HEK293 (cell line): ENCODE measurements around the gene ANP32A.

Experiments used
- CTCF ChIA-PET: fragments of 350-600 bp; formaldehyde crosslinking; extraction: SDS; loops from one replicate; lab custom pipeline; 2021; ENCODE audit warnings: antibody characterized with exemption; lab: Yijun Ruan, JAX
- POLR2A ChIA-PET: fragments of 300-600 bp; formaldehyde crosslinking; extraction: SDS; loops from one replicate; lab custom pipeline; 2020; ENCODE audit warnings: antibody characterized with exemption, inconsistent platforms; lab: Yijun Ruan, JAX
- H3K27ac ChIP-seq: fragments of 200-500 bp; sonication (Bioruptor generic); 2 replicates; pipeline ENCODE4 v1.5.1; 2014; ENCODE audit warnings: low read depth, low read length, control low read depth, inconsistent platforms; ENCODE audit errors: extremely low read depth
- H3K36me3 ChIP-seq, 2 experiments: fragments of 200-500 bp in 1 of 2; sonication (Bioruptor generic) in 1 of 2; 1 replicate in 1 of 2; 2 replicates in 1 of 2; pipeline ENCODE4 v1.5.1; 2014 to 2017; ENCODE audit warnings: inconsistent platforms in 2 of 2, low read length in 2 of 2; ENCODE audit not compliant: control insufficient read depth in 2 of 2, insufficient read depth in 1 of 2
- H3K4me1 ChIP-seq: fragments of 200-500 bp; sonication (Bioruptor generic); 2 replicates; pipeline ENCODE4 v1.5.1; 2014; ENCODE audit warnings: mild to moderate bottlenecking, low read length, inconsistent platforms; ENCODE audit not compliant: control insufficient read depth, insufficient read depth
- H3K4me3 ChIP-seq: 2 replicates; pipeline ENCODE4 v1.5.1; 2011; ENCODE audit warnings: low read depth, mild to moderate bottlenecking, control low read depth, low read length, moderate library complexity
- H3K9me3 ChIP-seq: fragments of 200-500 bp; sonication (Bioruptor generic); 2 replicates; pipeline ENCODE4 v1.5.1; 2014; ENCODE audit warnings: low read depth, low read length, inconsistent platforms; ENCODE audit not compliant: control insufficient read depth, insufficient read depth
- BCL11A ChIP-seq: fragments of 450-650 bp; formaldehyde crosslinking; IDR thresholded peaks from 2 replicates; pipeline ENCODE4 v1.5.1; 2016; ENCODE audit warnings: low read depth, missing biosample characterization, missing genetic modification characterization
- PRDM1 ChIP-seq: fragments of 450-650 bp; formaldehyde crosslinking; IDR thresholded peaks from 2 replicates; pipeline ENCODE4; 2016; ENCODE audit warnings: missing biosample characterization, missing genetic modification characterization
- SCRT2 ChIP-seq: fragments of 450-650 bp; formaldehyde crosslinking; IDR thresholded peaks from 2 replicates; pipeline ENCODE4 v1.5.1; 2016; ENCODE audit warnings: missing biosample characterization, missing genetic modification characterization
- ZEB2 ChIP-seq: fragments of 450-650 bp; formaldehyde crosslinking; IDR thresholded peaks from 2 replicates; pipeline ENCODE4 v1.5.1; 2016; ENCODE audit warnings: missing biosample characterization, missing genetic modification characterization
- ZNF140 ChIP-seq: fragments of 450-650 bp; formaldehyde crosslinking; IDR thresholded peaks from 2 replicates; pipeline ENCODE4 v1.5.1; 2016; ENCODE audit warnings: missing biosample characterization, missing genetic modification characterization
- ZNF214 ChIP-seq: fragments of 450-650 bp; formaldehyde crosslinking; IDR thresholded peaks from 2 replicates; pipeline ENCODE4 v1.5.1; 2017; ENCODE audit warnings: missing biosample characterization, mild to moderate bottlenecking, missing genetic modification characterization, borderline replicate concordance
- ZNF350 ChIP-seq: fragments of 450-650 bp; formaldehyde crosslinking; IDR thresholded peaks from 2 replicates; pipeline ENCODE4 v1.5.0; 2017; ENCODE audit warnings: missing biosample characterization, mild to moderate bottlenecking, missing genetic modification characterization
- ZNF544 ChIP-seq: fragments of 450-650 bp; formaldehyde crosslinking; IDR thresholded peaks from 2 replicates; pipeline ENCODE4 v1.5.0; 2017; ENCODE audit warnings: missing biosample characterization, missing genetic modification characterization
- ZNF664 ChIP-seq: fragments of 450-650 bp; formaldehyde crosslinking; IDR thresholded peaks from 2 replicates; pipeline ENCODE4 v1.5.1; 2016; ENCODE audit warnings: missing biosample characterization, missing genetic modification characterization
- TF ChIP-seq, protein P1 (sequence below): fragments of 450-650 bp; formaldehyde crosslinking; IDR thresholded peaks from 2 replicates; pipeline ENCODE4 v1.5.1; 2017; ENCODE audit warnings: missing biosample characterization, missing genetic modification characterization
- TF ChIP-seq, protein P2 (sequence below): fragments of 450-650 bp; formaldehyde crosslinking; IDR thresholded peaks from 2 replicates; pipeline ENCODE4 v1.5.1; 2016; ENCODE audit warnings: missing biosample characterization, missing genetic modification characterization
- TF ChIP-seq, protein P3 (sequence below): fragments of 450-650 bp; formaldehyde crosslinking; IDR thresholded peaks from 2 replicates; pipeline ENCODE4 v1.5.1; 2016; ENCODE audit warnings: missing biosample characterization, missing genetic modification characterization, borderline replicate concordance
- TF ChIP-seq, protein P4 (sequence below): fragments of 450-650 bp; formaldehyde crosslinking; IDR thresholded peaks from 2 replicates; pipeline ENCODE4 v1.5.0; 2017; ENCODE audit warnings: missing biosample characterization, missing genetic modification characterization, borderline replicate concordance

ANP32A gene

DNA sequence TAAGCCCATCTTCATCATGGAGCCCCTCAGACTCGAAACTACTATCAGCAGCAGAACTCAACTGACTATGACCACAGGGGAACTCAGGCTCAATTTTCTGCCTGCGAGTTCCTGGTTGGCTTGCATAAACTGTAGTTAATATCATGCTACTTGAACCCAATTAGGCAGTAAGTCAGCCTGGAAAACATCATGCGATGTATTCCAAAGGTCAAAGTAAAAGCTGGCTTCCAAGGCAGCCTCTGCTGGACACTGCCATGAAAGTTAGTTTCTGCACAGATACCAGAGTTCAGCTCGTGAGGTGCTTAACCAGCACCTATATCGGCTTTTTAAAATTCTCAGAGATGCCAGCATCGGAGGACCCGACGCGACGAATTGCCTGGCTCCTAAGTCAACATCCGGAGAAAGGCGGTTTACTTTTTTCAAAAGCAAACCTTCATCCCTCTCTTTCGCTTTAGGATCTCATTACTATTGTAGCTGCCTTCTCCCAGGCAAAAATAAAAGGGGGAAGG lies 3.8 kb downstream of the ANP32A start:
- CTCF ChIA-PET: interaction anchor here (0.6 to 1.8 kb wide), 8 partner anchors 10 to 267 kb away, joined by 3 to 7 read pairs (median 3); no protein-coding TSS in a partner anchor
- no peaks in the 10 kb centered on the region for H3K9me3 ChIP-seq
- peak overlapping the region; percentile 99 for H3K27ac ChIP-seq
- H3K36me3 ChIP-seq: peaks cover 0 to 5% of the 10 kb centered on the region in 2 experiments; a peak in 1 of 3 replicates
- peaks cover 24% of the 10 kb centered on the region for H3K4me1 ChIP-seq
- POLR2A ChIA-PET: interaction anchor here (0.9 to 2.5 kb wide), 3 partner anchors 8 to 27 kb away, joined by 4 to 5 read pairs (median 5); no protein-coding TSS in a partner anchor
- peak overlapping the region; percentile 94 for H3K4me3 ChIP-seq
- no peak for TF ChIP-seq SCRT2 (tag by site-specific recombination)
- 0 out of 2 replicates have a peak, but pooled peaks have one; percentile 27 for TF ChIP-seq PRDM1
- TF ChIP-seq, protein P1, sequence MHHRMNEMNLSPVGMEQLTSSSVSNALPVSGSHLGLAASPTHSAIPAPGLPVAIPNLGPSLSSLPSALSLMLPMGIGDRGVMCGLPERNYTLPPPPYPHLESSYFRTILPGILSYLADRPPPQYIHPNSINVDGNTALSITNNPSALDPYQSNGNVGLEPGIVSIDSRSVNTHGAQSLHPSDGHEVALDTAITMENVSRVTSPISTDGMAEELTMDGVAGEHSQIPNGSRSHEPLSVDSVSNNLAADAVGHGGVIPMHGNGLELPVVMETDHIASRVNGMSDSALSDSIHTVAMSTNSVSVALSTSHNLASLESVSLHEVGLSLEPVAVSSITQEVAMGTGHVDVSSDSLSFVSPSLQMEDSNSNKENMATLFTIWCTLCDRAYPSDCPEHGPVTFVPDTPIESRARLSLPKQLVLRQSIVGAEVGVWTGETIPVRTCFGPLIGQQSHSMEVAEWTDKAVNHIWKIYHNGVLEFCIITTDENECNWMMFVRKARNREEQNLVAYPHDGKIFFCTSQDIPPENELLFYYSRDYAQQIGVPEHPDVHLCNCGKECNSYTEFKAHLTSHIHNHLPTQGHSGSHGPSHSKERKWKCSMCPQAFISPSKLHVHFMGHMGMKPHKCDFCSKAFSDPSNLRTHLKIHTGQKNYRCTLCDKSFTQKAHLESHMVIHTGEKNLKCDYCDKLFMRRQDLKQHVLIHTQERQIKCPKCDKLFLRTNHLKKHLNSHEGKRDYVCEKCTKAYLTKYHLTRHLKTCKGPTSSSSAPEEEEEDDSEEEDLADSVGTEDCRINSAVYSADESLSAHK (tag by site-specific recombination): peak; percentile 53; the same call in 1 of the 2 replicates
- TF ChIP-seq, protein P2, sequence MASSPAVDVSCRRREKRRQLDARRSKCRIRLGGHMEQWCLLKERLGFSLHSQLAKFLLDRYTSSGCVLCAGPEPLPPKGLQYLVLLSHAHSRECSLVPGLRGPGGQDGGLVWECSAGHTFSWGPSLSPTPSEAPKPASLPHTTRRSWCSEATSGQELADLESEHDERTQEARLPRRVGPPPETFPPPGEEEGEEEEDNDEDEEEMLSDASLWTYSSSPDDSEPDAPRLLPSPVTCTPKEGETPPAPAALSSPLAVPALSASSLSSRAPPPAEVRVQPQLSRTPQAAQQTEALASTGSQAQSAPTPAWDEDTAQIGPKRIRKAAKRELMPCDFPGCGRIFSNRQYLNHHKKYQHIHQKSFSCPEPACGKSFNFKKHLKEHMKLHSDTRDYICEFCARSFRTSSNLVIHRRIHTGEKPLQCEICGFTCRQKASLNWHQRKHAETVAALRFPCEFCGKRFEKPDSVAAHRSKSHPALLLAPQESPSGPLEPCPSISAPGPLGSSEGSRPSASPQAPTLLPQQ (tag by site-specific recombination): no peak
- TF ChIP-seq BCL11A (tag by site-specific recombination): no peak
- TF ChIP-seq ZNF350: no peak
- TF ChIP-seq, protein P3, sequence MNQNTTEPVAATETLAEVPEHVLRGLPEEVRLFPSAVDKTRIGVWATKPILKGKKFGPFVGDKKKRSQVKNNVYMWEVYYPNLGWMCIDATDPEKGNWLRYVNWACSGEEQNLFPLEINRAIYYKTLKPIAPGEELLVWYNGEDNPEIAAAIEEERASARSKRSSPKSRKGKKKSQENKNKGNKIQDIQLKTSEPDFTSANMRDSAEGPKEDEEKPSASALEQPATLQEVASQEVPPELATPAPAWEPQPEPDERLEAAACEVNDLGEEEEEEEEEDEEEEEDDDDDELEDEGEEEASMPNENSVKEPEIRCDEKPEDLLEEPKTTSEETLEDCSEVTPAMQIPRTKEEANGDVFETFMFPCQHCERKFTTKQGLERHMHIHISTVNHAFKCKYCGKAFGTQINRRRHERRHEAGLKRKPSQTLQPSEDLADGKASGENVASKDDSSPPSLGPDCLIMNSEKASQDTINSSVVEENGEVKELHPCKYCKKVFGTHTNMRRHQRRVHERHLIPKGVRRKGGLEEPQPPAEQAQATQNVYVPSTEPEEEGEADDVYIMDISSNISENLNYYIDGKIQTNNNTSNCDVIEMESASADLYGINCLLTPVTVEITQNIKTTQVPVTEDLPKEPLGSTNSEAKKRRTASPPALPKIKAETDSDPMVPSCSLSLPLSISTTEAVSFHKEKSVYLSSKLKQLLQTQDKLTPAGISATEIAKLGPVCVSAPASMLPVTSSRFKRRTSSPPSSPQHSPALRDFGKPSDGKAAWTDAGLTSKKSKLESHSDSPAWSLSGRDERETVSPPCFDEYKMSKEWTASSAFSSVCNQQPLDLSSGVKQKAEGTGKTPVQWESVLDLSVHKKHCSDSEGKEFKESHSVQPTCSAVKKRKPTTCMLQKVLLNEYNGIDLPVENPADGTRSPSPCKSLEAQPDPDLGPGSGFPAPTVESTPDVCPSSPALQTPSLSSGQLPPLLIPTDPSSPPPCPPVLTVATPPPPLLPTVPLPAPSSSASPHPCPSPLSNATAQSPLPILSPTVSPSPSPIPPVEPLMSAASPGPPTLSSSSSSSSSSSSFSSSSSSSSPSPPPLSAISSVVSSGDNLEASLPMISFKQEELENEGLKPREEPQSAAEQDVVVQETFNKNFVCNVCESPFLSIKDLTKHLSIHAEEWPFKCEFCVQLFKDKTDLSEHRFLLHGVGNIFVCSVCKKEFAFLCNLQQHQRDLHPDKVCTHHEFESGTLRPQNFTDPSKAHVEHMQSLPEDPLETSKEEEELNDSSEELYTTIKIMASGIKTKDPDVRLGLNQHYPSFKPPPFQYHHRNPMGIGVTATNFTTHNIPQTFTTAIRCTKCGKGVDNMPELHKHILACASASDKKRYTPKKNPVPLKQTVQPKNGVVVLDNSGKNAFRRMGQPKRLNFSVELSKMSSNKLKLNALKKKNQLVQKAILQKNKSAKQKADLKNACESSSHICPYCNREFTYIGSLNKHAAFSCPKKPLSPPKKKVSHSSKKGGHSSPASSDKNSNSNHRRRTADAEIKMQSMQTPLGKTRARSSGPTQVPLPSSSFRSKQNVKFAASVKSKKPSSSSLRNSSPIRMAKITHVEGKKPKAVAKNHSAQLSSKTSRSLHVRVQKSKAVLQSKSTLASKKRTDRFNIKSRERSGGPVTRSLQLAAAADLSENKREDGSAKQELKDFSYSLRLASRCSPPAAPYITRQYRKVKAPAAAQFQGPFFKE: no peak
- TF ChIP-seq, protein P4, sequence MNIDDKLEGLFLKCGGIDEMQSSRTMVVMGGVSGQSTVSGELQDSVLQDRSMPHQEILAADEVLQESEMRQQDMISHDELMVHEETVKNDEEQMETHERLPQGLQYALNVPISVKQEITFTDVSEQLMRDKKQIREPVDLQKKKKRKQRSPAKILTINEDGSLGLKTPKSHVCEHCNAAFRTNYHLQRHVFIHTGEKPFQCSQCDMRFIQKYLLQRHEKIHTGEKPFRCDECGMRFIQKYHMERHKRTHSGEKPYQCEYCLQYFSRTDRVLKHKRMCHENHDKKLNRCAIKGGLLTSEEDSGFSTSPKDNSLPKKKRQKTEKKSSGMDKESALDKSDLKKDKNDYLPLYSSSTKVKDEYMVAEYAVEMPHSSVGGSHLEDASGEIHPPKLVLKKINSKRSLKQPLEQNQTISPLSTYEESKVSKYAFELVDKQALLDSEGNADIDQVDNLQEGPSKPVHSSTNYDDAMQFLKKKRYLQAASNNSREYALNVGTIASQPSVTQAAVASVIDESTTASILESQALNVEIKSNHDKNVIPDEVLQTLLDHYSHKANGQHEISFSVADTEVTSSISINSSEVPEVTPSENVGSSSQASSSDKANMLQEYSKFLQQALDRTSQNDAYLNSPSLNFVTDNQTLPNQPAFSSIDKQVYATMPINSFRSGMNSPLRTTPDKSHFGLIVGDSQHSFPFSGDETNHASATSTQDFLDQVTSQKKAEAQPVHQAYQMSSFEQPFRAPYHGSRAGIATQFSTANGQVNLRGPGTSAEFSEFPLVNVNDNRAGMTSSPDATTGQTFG (tag by site-specific recombination): no peak
- TF ChIP-seq ZNF214 (tag by site-specific recombination): no peak
- no peak for TF ChIP-seq ZEB2
- no peak for TF ChIP-seq ZNF544 (tag by site-specific recombination)

DNA sequence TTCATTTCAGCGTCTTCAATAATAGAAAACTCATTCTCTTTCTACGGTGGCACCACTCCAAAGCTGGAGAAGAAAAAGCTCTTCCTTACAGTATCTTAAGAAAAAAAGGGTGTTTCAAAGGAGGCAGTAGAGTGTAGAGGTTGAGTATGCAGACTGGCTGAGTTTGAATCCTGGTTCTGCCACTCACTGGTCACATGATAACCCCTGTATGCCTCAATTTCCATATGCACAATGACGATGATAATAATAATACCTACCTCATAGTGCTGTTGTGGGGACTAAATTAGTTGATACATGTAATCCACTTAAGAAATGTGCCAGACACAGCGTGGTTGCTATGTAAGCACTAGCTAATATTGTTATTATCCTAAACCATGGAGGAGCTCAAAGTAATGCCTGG lies 4.5 kb downstream of the ANP32A start:
- H3K4me1 ChIP-seq: peaks cover 24% of the 10 kb centered on the region

More for the DNA sequence above, 4.5 kb downstream of the ANP32A start:
- TF ChIP-seq ZNF140 (no peak), ZNF664 (tag by site-specific recombination) (peak; percentile 69)
- TF ChIP-seq, all 188 proteins: peak for 1
- Histone ChIP-seq H3K27ac (no peak overlapping the region), H3K9me3 (no peaks in the 10 kb centered on the region), H3K36me3 (peaks cover 0 to 5% of the 10 kb centered on the region in 2 experiments; a peak in 2 of 3 replicates), H3K4me3 (no peak overlapping the region)
- CTCF ChIA-PET: interaction anchor here (1.0 to 1.8 kb wide), 4 partner anchors 9 to 142 kb away, joined by 3 to 7 read pairs (median 4); no protein-coding TSS in a partner anchor
- POLR2A ChIA-PET: interaction anchor here (0.7 to 2.5 kb wide), 3 partner anchors 9 to 21 kb away, joined by 3 to 5 read pairs (median 4); no protein-coding TSS in a partner anchor
